Measurements from ENCODE around the gene ACP7.

GRCh38 chr19:39126312-39127187, 42.4 kb downstream of the ACP7 start:
- TF ChIP-seq POLR2A (IDR thresholded peaks at IDR 0.05; ENCODE audit: low read depth, low read length) (no peak), POLR2AphosphoS5 (IDR thresholded peaks at IDR 0.05; ENCODE audit: low read depth, low read length) (no peak)

Measured in GM12892 (cell line).